GM21360 (cell line): ENCODE measurements around the gene SMIM35.

Source experiments
- ATAC-seq: cut with Tn5 transposase; IDR thresholded peaks from one replicate; pipeline ENCODE4 v1.9.1; 2021; ENCODE audit warnings: mild to moderate bottlenecking, moderate library complexity; ENCODE audit not compliant: unreplicated experiment

The SMIM35 gene

DNA sequence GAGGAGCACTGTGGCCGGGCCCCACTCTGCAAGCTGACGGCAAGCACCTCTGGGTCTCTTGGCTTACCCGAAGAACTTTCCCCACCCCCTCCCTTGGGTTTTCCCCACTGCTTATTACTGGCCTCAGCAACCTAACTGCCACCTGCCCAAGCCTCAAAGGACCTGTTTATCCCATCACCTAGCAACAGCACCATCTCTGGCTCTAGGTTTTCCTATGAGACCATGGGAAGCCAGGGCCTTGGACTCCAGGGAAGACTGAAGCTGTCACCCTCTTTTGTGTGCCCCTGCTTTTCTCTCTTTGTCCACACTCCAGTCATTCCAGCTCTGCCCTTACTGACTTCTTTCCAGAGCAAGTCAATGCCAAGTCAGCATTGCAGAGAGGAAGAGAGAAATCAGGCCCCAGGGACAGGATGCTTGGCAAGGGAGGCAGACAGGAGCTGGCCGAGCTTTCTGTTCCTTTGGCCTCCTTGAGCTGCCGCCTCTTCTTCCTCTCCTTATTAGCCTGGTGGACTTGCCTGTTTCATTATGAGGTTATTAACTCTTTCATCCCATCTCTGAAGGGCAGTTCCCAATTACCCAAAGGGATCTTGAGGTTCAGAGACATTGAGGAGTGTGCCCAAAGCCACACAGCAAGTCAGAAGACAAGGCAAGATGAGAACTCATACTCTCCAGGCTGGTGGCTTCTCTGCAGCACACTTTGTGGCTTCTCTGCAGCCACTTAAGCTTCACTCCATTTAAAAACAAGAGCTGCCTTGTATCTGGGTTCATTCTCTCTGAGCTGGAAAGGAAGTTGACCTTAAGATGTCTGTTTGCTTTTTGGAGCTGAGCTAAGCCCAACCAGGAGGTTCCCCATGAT is at the start of gene SMIM35:
Gene SMIM35, minus strand, starts transcription at position 51 of the 856 bp plus-strand sequence. CDS start 206 bp downstream, outside the sequence.
- ATAC-seq, result no peak

DNA sequence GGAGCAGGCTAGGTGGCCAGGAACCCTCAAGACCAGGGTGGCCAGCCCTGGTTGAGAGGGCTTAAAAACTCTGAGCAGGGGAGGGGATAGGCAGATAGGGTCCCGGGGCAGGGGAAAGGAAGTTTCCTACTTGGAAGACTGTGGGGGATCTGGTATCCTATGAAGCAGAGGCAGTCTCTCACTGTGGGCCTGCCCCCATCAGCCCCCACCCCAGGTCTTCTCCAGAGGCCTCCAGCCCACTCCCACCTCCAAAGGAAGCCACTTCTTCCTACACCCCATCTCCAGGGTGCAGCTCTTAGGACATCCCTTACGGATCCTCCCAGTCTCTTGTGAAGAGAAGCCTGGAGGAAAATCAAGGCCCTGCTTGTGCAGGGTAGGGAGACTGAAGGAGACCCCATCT is 49.6 kb upstream of the SMIM35 start:
- ATAC-seq, result no peak

DNA sequence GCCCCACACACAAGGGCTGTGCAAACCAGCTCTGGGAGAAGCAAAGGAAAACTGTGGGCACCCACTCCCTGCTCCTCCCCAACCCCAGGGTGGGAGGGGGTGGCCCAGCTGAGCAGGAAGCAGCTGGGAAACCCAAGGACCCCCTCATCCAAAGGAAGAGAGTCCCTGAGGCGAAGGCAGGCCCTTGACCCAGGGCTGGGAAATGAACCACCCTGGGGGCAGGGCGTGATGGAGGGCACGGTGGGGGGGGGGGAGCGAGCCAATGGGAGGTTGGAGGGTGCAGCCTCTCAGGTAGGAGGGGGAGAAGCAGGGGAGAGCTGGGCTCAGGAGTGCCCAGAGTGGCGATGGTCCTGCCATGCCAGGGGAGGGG is 49.0 kb upstream of the SMIM35 start:
- ATAC-seq, result no peak

DNA sequence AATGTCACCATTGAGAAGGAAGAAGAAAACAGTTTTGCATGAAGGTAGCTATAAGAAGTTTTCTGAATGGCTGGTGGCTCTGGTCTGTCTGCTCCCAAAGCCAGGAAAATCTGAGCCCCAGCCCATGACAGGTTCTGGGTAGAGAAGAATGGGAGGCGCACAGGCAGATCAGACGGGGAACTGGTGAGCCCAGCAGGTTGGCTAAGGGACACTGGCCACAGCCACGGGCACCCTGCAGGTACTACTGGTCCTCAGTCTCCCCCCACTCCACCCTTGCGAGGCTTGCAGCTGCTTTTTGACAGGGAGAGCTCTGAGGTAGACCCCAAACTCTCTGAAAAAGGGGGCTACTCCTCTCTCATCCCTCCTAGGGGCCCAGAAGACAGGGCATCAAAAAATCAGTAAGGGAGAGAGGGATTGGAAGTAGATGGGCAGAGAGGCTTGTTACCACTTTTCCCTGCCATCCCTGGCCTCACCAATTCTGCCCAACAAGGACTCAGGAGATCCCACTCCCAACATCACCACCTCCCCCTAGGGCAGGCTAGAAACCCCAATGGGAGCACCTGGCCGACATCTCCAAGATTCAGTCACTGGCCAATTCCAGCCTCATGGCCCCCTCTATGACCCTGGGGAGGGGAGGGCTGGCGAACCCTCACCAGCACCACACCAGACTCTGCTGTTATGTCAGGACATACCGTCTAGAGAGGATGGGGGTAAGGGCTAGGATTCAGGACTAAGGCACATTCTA is 48.5 kb upstream of the SMIM35 start:
- ATAC-seq, result no peak

DNA sequence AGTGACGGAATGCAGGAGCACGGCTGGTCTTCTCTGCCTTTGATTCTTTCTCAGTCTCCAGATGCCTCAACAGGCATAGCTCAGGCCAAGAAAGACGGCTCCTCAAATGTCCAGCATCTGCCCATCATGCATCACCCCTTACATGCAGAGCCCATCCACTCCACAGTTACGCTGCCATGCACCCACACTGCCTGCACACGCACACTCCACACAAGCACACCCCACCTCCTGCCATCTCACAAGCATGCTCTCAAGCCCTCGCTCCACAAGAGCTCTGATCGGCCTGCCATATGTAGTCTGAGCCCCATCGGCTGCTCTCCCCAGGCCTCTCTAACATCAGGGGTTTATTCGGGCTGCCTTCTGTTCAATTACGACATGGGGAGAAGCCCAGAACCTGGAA is 47.1 kb upstream of the SMIM35 start:
- ATAC-seq, result no peak

DNA sequence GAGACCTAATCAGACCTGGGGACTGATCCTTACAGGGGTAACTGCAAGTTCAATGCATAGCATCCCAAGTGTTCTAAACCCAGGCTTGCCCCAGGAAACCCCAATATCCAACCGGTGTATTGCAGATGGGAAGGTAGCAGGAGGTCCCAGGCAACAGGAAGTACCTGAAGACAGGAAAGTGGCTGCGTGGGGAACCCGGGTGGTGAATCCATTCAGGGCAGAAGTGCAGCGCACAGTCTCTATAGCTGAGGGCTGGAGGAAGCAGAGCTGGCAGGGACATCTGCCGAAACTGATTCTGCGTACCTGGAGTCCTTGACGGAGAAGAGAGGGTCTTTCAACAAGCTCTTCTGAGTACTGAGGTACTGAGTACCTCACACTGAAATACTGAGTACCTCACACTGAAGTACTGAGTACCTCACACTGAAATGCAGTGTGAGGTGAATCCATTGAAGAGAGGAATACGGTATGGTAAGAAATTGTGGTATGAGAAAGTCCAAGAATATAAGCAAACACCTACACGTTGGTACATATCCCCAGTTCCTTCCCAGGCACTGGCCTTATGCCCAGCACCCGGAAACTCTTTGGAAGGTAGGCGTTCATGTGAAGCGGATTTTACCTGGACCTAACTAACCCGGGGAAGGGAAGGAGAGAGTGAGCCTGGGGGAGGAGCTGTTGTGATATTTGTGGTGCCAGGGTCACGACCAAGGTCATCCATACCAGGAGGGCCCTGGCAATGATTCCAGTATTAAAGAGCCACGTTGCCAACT is 45.8 kb upstream of the SMIM35 start:
- ATAC-seq, result no peak

DNA sequence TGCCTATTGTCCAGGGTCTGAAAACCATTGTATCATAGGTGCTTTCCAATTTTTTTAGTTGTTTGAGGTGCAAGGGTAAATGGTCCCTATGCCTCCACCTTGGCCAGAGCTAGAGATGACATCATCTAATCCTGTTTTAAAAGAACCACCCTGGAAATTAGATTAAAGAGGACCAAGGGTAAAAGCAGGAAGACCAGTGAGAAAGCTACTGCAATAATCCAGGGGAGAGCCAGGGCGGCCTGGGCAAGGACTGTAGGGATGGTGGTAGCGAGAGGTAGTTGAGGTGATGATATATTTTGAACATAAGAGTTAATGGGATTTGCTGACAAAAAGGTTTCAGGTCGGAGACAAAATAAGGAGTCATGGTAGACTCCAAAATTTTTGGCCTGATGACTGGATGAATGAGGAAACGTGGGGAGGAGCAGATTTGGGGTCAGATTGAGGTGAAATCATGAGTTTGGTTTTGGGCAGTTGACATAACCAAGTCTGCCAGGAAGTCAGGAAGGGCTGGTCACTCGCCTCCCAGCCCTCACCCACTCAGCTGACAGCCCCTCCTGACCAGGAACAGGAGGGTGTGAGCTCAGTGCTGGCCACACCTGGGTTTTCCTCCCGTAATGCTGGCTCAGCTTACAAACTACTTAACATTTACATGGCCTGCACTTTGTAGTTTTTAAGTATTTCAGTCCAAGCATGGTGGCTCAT is 42.9 kb upstream of the SMIM35 start:
- no peak for ATAC-seq

DNA sequence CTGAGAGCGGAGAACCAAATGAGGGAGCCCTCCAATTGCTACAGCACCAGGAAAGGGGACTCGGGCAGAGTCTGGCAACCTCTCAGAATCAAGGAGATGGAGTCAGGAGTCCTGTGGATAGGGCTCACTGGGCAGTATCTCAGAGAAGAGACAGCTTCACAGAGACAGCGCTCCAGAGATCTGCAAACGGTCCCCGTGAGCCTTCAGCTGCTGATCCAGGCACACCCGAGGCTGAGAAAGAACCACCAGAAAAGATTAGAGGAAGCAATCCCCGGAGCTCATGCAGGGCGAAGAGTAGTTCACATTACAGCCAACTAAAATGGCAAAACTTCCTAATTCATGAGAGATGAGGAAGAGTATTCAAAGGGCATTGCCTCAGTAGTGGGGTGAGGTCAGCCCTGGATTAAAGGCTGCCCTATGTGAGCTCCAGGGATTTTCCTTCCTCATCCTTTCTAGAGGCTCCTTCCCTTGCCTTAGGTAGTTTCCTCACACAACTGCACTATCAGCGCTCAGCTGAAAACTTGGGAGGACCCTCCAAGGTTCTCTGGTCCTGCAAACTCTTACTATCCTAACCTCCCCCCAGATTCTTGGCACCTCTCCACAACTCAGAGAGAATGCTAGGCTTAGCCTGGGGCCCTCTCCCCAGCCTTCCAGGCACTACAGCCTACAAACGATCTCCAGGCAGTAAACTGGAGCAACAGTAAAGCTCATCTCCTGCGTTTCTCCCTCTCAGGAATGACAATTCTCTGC is 42.1 kb upstream of the SMIM35 start:
- ATAC-seq, result no peak

DNA sequence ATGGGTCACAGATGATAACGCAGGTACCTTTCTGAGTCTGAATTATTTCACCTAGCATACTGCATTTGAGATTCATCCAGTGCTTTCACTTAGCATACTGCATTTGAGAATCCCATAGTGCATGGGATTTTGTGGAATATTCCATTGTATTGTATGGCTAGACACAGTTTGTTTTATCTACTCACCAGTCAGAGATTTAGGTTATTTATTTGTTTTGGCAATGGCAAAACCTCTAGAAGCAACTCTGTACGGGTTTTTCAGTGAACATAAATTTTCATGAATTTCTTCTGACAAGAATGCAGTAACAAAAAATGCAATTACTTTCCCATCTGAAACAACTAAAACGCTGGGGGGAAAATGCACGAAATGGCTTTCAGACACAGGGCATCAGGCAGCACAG is 41.5 kb upstream of the SMIM35 start:
- no peak for ATAC-seq

DNA sequence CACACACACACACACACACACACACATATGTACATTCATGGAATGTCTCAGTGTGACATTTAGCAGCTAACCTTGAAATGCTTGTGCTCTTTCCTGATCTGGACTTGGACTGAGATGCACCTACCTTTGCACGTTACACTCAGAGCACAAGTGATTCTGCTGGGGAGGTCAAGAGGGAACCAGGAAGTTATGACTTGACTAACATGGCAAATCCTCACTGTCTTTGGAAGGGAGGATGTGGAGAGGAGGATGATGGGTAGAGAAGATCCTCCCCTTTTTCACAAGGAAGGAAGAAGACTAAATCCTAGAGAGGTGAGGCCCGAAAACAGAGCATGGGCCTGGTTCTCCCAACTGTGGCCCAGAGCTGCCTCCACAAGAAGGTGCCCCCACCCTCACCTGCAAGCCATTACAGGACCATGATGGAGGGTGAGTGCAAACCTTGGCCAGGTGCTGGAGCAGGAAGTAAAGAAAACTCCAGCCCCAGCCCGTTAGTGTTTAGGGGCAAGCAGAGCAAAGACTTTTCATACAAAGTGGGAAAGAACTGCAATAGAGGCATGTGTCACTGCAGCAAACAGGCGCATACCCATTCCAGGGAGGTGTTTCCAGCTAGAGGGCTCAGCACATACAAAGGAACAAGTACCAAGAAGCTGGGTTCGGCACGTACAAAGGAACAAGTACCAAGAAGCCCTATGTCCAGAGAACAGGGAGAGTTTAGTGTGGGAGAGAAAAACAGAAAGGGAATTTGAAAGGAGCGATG is 39.5 kb upstream of the SMIM35 start:
- no peak for ATAC-seq

DNA sequence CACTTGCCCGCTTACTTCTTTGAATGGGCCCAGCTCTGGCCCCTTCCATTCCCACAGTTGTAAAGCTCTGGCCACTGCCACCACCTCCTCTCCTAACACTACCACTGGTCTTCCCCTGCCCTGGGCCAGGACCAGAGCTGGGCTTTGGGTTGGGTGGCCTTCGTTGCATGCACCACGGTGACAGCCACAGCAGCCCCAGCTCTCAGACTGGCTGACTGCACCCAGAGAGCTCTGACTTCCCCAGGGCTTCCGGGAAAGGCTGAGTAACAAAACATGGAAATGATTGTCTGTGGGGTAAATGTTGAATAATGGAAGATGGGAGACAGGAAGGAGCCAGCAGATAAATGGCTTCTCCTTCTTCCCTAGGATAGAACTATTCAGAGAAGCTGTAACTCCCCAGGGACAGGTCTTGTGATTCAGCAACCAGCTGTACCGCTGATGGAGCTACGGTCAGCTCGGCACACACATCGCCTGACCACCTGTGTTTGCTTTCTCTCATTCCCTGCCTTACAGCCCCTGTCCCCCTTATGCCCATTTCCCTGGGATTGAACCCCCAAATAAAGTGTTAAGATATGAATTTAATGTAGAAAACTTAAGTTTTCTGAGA is 38.3 kb upstream of the SMIM35 start:
- no peak for ATAC-seq

DNA sequence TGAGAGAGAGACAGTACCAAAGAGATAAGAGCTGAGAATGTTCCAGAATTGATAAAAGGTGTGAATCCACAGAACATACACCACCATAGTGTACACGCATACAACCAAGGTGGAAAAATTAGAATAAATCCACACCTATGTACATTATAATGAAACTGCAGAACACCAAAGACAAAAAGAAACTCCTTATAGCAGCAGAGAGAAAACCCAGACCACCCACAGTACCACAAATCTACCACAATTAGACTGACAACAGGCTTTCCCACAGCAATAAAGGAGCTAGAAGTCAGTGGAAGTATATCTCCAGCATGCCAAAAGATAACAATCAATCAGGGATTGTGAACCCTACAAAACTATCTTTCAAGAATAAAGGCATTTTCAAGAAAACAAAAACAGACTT is 34.0 kb upstream of the SMIM35 start:
- ATAC-seq, result no peak

DNA sequence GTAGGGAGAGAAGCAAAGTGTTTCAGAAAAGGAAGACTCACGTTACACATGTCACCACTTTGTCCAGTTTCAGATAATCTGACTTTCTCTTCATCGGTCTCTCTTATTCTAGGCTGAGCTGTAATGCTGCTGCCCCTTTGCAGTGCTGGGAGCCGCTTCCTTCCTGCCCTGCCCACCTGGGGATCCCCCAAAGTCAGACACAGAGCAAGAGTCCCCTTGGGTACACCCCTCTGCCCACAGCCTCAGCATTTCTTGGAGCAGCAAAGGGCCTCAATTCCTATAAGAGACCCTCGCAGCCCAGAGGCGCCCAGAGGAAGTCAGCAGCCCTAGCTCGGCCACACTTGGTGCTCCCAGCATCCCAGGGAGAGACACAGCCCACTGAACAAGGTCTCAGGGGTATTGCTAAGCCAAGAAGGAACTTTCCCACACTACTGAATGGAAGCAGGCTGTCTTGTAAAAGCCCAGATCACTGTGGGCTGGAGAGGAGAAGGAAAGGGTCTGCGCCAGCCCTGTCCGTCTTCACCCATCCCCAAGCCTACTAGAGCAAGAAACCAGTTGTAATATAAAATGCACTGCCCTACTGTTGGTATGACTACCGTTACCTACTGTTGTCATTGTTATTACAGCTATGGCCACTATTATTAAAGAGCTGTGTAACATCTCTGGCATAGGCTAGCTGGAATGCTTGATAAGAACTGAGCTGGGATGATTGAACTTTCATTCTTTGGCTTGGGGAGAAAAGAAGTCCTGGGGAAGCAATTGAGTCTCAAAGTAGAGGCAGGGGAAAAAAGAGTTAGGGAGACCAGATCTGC is 31.2 kb upstream of the SMIM35 start:
- no peak for ATAC-seq

DNA sequence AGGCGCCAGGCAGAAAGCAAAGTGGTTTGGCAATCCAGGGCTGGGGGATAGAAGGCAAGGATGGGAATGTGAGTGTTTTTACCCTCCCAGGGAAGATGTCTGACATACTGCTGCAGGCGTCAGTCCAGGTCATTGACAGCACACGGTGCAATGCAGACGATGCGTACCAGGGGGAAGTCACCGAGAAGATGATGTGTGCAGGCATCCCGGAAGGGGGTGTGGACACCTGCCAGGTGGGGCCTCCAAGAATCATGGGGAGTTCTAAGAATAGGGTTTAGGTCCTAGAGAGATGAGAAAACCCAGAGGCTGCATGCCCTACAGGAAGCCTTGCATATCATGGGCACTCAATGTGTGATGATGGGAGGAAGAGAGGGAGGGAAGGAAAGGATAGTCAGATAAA is 28.3 kb upstream of the SMIM35 start:
- no peak for ATAC-seq

DNA sequence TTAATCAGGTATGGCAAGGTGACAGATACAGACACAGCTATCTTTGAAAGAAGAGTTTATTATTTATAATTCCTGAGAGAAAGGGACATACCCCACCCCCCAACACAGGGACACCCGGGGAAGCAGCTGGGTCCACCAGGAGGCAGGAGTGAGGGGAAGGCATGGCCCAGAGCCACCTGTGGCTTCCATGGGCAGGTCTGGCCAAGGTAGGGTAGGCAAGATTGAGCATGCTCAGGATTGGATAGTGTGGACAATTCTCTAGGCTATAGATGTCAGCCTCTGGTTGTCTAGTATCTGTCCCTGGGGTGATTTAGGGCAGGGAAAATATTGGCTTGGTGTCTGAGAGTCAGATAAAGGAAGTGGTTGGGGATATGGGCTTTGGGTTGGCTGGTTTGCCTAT is 27.5 kb upstream of the SMIM35 start:
- no peak for ATAC-seq

DNA sequence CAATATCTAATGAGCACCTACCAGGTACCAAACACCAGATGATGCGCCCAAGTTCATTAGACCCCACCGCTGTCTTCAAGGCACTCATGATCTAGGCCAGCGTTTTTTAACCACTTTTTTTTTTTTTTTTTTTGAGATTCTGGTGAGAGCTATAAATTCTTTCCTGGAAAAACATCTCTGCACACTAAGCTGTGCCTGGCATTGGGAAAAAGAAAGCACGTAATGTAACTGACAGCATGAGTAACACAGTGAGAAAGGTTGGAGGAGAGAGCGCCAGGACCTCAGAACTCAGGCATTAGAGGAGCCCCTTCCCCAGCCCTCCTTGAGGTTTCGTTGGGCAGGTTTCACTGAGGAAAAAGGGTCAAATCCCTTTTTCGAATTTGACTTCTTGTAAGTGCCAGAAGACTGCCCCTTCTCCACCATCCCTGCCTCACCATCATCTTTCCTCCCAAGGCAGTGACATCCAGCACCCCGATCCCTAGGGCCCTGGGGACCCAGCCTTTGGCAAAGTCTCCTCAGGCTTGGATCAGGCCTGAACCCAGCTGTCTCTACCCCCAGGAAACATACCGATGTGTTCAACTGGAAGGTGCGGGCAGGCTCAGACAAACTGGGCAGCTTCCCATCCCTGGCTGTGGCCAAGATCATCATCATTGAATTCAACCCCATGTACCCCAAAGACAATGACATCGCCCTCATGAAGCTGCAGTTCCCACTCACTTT is 26.1 kb upstream of the SMIM35 start:
- no peak for ATAC-seq

DNA sequence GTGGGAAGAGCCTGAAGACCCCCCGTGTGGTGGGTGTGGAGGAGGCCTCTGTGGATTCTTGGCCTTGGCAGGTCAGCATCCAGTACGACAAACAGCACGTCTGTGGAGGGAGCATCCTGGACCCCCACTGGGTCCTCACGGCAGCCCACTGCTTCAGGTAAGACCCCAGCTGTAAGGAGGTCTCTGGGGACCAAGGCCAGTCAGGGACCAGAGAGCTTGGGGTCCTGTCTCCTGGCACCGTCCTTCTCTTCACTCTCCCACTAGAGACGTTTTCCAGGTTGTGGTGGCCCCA is 24.9 kb upstream of the SMIM35 start:
- ATAC-seq, result no peak
